PFSK-1 (cell line): ENCODE results near the gene TMEM225B.

Source experiments
- FOXP2 ChIP-seq: optimal IDR thresholded peaks from 2 replicates; pipeline ENCODE3; 2011; ENCODE audit warnings: borderline replicate concordance, control low read depth, inconsistent platforms; ENCODE audit not compliant: insufficient read depth; ENCODE audit errors: extremely low read length, extremely low read depth
- POLR2AphosphoS5 ChIP-seq: IDR thresholded peaks from 2 replicates; pipeline ENCODE4 v1.6.1; 2012; ENCODE audit warnings: low read depth, mild to moderate bottlenecking, control low read depth, low read length, moderate library complexity
- SIN3A ChIP-seq: IDR thresholded peaks from 2 replicates; pipeline ENCODE4 v1.6.1; 2012; ENCODE audit warnings: mild to moderate bottlenecking, low read length, moderate library complexity, borderline replicate concordance; ENCODE audit not compliant: insufficient read depth
- TAF1 ChIP-seq: IDR thresholded peaks from 2 replicates; pipeline ENCODE4 v1.6.1; 2012; ENCODE audit warnings: low read length, control low read depth, borderline replicate concordance; ENCODE audit not compliant: insufficient read depth
- TF ChIP-seq, protein P1 (sequence below), 2 experiments: IDR thresholded peaks; 2 replicates each; pipeline versions ENCODE4 v1.6.1 to v1.8.0; 2011 to 2012; ENCODE audit warnings: low read depth in 2 of 2, low read length in 2 of 2, control low read depth in 1 of 2, inconsistent platforms in 1 of 2, mild to moderate bottlenecking in 1 of 2, moderate library complexity in 1 of 2; ENCODE audit not compliant: insufficient read depth in 1 of 2

- TF ChIP-seq POLR2AphosphoS5: peak; percentile 96
- TF ChIP-seq SIN3A: no peak; the same call in 1 of the 2 replicates
- TF ChIP-seq TAF1: peak; percentile 79; the same call in 1 of the 2 replicates
- TF ChIP-seq, protein P1, sequence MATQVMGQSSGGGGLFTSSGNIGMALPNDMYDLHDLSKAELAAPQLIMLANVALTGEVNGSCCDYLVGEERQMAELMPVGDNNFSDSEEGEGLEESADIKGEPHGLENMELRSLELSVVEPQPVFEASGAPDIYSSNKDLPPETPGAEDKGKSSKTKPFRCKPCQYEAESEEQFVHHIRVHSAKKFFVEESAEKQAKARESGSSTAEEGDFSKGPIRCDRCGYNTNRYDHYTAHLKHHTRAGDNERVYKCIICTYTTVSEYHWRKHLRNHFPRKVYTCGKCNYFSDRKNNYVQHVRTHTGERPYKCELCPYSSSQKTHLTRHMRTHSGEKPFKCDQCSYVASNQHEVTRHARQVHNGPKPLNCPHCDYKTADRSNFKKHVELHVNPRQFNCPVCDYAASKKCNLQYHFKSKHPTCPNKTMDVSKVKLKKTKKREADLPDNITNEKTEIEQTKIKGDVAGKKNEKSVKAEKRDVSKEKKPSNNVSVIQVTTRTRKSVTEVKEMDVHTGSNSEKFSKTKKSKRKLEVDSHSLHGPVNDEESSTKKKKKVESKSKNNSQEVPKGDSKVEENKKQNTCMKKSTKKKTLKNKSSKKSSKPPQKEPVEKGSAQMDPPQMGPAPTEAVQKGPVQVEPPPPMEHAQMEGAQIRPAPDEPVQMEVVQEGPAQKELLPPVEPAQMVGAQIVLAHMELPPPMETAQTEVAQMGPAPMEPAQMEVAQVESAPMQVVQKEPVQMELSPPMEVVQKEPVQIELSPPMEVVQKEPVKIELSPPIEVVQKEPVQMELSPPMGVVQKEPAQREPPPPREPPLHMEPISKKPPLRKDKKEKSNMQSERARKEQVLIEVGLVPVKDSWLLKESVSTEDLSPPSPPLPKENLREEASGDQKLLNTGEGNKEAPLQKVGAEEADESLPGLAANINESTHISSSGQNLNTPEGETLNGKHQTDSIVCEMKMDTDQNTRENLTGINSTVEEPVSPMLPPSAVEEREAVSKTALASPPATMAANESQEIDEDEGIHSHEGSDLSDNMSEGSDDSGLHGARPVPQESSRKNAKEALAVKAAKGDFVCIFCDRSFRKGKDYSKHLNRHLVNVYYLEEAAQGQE (IDR thresholded peaks at IDR 0.05; ENCODE audit: insufficient read depth in 1 of 2, low read depth in 2 of 2, low read length in 2 of 2): no peak
- TF ChIP-seq FOXP2: peak; percentile 13
These were observed 46.2 kb upstream of the TMEM225B start, which contains the start of gene FAM200A for GRCh38 chr7:99551767-99552463.
